SHP77 treated with DMSO at 0.1 percent for 48 hours (cell line): ENCODE data around the gene SLC25A43.
"Not testable (repeated sequence)": the region's sequence is repeated elsewhere in the genome, so short reads cannot be mapped to it uniquely, and the experiment has no call there.

Experiments used
- DNase-seq: peaks from one replicate; lab custom pipeline; 2025; lab: John Stamatoyannopoulos, UW

Gene SLC25A43

DNA sequence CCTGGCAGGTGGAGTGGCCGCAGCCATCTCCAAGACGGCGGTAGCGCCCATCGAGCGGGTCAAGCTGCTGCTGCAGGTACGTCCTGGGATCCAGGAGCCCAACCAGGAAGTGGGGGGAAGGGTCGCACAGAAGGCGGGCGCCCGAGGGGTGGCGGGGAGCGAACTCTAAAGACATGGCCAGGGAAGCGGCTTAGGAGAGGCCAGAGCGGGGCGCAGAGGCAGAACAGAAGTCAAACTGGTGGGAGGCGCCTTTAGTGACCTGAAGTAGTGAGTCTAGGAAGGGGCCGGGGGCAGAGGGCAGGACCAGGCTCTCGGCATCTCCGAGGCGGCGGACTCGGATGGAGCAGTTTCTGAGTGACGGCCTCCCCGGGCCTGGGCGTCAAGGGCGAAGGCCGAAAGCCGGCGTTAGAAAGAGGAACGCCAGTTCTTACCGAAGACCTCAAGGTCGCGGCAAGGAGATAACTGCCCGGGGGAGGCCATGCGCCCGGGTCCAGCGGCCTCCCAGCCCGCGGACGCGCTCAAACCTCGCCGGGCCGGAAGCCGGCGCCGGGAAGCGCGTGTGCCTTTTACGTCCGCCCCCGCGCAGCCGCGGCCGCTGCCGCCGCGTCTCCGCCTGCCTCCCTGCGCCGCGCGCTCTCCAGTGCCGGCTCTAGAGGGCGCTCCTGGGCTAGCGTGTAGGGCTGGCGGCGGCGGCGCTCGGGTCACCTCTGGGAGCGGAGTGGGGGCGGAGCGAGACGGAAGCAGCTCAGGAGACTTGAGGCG is 69.6 kb downstream of the SLC25A43 start:
- no peak for DNase-seq

DNA sequence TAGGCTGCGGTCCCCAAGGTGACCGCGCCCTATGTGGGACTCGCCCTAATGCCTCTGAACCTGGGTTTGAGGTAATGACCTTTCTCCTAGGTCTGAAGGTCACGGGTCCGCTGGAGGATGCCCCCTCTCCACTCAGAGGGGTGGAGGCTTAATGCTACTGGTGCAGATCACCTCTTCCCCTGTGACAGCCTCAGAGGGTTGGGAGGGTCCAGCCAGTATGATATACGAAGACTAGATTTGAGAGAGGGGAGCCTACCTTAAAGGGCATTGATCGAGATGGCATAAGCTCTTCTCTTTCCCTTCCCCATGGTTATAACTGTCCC is 70.1 kb downstream of the SLC25A43 start:
- DNase-seq = no peak

DNA sequence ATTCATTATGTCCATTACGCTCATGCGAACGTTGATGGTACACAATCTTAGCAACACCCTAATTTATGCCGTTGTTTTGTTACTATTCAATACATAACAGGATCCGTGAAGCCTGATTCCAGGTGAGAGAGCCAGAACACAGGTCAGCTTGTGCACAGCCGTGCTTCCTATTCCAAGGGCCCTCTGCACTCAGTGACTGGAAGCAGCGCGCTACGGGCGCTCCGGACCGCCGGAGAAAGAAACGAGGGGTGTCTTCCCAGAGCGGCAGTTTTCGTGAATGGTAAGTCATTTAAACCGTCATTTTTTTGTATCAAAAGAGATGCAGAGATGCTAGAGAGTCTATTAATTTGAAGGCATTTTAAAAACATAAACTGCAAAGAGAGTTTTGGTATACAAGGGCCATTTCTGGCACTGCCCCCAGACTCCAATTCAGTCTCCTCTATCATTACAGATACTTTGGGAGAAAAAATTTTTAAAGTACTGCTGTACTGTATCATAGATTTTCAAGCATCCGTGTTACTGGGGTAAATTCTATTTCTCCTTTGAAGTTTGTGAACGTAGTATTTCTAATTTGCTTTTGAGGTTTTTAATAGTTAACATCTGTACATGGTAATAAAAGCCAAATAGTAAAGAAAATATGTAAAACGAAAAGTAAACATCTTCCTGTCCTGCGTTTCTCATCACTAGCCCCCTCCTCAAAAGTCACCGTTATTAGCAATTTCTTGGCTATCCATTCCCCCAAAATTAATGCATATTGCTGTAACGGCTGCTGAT is 75.7 kb downstream of the SLC25A43 start:
- DNase-seq = no peak

DNA sequence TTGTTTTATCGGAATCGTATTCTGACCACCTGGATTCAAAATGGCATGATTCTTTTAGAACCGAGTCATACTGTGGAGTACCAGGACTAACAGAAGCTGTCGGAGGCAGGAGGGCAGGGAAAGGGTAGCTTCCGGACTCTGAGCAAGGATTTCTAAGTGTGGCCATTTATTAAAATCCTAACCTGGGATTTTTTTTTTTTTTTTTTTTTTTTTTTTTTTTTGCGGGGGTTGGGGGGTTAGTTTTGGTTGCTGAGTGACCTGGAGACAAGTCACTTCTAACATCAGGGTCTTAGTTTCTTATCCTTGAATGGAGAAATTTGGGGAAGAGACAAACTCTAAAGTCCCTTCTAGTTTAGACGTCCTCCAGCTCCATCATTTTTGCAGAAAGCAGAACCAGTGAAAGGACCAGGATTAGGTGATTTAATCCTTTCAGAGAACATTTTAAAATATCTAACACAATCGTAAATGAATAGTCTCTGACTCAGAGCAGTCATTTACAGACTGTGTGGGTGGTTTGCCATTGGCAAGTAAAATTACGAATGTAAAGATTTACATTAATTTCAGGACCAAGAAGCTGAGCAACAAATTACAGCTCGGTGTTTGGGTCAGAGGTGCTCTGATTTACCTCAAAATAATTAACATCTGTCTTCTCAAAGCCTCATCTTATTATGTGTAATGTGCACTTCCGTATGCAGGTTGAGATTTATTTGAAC is 76.4 kb downstream of the SLC25A43 start:
- no peak for DNase-seq

DNA sequence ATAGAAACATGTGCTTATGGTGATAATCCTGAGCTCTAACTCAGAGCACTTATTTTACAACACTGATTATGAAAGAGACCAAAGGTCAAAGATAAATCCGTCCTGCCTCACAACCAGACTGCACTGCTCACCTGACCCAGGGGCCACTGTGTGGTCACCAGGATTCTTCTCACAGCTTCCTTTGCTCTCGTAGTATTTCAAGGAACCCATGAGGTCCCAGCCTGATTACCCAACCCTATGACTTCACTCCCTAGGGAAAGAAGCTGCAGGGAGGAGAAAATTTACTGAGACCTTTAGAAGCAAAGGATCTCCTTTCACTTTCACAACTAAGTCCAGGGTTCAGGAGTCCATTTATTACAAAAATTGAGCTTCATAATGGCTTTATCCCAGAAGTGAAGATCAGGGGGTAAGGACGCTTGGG is 78.7 kb downstream of the SLC25A43 start:
- no peak for DNase-seq

DNA sequence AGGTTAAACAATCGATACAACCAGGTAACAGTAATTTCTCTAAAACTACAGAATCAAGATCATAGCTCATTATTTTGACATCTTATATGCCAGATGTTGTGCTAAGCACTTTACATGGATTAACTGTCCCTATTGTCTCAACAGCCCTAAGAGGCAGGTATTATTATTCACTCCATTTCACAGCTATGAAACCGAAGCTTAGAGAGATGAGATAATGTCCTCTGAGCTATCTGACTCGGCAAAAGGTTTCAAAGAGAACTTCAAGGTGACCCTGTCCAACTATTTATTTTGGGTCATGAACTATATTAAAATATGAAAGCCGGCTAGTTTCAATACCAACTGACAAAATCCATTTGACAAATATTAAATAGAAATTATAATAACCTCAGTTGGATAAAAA is 79.4 kb downstream of the SLC25A43 start:
- no peak for DNase-seq

DNA sequence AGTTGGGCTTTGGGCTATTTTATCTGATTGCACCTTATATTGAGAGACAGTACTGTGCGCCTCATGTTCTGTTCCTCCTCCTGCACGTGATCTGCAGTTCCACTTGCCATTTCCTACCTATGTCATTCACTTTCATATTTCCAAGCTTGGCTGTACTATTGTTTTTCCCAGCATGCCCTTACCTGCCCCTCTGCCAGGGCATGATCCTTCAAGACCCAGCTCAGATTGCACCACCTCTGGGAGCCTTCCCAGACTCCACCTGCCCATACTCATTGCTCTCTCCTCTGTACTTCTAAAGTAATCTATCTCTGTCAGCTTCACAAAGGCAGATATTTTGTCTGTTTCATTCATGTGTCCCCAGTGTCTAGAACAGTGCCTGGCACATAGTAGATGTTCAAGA is 80.7 kb downstream of the SLC25A43 start:
- DNase-seq = no peak

DNA sequence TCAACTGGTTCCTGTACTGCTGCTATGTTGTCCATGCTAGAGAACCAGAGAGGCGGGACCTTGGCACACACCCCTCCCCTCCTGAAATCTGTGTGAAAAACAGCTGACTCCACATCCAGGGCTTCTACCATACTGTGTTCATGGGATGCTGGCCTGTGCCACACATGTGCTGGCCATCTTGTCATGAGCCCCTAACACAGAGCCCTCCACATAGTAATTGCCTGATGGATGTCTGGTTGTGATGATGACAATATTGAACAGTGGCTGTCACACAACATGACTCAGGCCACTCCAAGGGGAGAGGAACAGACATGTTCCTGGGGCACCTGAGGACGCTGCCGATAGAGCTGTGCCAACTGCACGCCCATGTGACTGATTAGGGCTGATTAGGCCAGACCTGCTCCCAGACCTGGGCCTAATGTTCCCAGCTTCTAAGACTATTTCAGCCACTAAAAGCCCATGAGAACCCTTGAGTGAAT is 82.2 kb downstream of the SLC25A43 start:
- no peak for DNase-seq

DNA sequence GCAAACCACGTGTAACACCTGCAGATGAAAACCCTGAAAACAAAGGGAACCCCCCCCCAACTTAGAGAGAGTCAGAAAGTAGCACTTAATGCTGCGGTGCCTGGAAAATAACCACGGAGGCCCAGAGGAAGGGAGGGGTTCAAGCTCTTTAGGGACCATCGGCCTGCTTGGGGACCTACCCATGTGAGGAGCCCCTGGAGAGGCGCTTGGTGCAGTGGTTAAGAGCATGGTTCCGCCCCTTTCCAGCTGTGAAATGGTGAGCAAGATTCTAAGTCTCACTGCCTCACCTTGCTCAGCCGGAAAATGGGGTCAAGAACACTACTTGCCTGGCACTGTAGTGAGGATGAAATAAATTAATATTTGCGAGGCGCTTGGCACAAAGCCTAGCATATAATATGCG is 82.9 kb downstream of the SLC25A43 start:
- no peak for DNase-seq

DNA sequence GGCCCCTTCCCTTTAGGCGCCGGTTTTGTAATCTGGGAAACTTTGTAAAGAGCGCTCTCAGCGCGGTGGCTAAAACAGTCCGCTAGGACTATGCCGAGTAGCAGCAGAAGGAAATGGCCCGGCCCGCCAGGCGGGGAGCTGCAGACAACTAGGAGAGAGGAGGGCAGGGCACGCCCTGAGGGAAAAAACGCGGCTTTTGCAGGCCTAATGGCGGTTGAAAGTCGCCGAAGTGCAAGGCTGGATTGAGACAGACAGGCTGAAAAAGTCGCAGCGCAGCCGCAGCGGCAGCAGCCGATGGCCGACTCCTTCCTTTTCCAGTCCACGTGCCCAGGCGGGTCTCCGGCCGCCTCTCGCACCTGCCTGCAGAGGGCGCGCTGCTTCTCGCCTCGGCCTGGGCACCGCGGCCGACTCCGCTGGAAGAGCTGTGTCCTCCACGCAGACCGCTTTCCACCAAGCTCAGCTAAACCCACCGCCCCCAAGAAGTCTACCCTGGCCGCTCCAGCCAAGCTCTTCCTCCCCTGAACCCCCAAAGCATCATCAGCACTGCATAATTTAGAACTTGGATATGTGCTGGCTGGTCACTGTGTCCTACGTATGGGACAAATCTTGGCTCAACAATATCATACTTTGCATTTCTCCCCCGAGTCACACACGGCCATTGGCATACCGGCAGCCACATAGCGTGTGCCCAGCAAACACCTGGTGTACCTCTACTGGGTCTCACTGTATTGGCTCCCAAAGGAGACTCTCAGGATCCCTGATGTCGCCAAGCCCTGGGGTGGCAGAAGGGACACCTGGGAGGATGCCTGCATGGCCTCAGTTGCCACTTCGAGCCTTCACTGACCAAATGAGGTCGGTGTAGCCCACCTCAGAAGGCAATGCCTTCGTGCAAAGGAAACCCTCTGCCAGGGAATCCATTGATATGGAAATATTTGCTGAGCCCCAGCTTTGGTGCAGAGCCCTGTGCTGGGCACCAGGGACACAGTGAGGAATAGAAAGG is 83.6 kb downstream of the SLC25A43 start:
- no peak for DNase-seq

DNA sequence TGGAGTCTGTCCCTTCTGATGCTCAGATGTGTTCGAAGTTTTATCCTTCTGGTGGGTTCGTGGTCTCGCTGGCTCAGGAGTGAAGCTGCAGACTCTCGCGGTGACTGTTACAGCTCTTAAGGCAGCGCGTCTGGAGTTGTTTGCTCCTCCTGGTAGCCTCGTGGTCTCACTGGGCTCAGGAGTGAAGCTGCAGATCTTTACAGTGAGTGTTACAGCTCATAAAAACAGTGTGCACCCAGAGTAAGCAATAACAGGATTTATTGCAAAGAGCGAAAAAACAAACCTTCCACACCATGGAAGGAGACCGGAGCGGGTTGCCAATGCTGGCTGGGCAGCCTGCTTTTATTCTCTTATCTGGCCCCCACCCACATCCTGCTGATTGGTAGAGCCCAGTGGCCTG is 87.6 kb downstream of the SLC25A43 start:
- DNase-seq = no peak

DNA sequence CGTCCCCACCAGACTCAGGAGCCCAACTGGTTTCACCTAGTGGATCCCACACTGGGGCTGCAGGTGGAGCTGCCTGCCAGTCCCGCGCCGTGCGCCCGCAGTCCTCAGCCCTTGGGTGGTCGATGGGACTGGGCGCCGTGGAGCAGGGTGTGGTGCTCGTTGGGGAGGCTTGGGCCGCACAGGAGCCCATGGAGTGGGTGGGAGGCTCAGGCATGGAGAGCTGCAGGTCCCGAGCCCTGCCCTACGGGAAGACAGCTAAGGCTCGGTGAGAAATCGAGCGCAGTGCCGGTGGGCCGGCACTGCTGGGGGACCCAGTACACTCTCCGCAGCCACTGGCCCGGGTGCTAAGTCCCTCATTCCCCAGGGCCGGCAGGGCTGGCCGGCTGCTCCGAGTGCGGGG is 88.6 kb downstream of the SLC25A43 start:
- DNase-seq = not testable (repeated sequence)

DNA sequence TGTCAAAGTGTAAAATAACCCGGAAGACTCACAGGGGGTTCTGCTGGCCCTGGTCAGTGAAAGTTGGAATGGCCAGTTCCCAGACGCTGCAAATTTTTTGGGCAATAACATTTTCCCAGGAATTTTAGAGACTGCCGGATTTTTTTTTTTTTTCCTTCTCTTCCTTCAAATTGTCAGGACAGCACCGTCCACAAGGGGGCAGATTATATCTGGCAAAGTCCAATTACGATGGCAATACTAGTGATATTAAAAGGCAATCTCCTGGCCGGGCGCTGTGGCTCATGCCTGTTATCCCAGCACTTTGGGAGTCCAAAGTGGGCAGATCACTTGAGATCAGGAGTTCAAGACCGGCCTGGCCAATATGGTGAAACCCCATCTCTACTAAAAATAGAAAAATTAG is 89.6 kb downstream of the SLC25A43 start:
- no peak for DNase-seq

DNA sequence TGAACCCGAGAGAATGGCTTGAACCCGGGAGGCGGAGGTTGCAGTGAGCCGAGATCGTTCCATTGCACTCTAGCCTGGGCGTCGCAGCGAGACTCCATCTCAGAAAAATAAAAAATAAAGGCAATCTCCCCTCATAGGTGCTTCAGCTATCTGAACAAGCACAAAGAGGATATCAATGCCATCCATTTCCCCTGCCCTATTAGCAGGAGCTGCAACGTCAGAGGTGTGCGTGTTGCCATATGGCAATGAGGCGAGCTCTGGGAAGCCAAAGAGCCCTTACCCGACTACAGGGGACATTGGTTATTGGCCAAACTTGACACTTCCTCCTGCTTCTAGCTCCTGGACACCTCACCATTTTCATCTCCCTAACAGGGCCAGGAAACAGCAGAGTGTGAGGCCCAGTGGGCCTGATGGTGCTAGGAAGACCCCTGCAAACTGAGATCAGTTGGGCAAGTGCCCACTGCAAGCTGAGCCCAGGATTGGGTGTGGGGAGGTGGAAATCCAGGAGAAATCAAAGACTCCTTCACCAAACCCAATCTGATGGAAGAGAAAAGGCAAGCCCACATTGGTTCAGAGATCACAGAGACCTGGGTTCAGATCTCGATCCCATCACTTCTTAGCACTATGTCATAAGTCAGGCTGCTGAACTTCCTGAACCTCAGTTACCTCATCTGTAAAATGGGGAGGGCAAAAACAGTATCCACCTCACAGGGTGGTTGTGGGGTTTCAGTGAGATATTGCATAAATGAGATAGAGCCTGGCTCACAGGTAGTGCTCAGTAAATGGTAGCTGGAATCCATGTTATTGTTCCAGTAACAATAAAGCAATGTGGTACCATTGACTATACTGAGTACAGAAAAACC is 90.3 kb downstream of the SLC25A43 start:
- DNase-seq = no peak

DNA sequence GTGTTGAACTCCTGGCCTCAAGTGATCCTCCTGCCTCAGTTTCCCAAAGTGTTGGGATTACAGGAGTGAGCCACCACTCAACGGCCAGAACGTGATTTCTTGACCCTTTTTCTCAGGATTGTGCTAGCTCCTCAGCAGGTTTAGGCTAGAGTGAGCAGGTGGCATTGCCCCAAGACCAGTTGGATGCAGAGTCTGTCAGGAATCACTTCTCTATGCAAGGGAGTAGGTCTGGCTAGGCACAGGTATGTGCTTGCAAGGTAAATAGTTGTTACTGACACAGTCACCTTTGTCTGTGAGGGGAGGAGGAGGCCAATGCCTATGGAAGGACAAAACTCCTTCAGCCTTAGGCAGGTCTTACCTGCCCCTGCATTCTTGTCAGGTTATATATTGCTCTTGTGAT is 93.3 kb downstream of the SLC25A43 start:
- no peak for DNase-seq

DNA sequence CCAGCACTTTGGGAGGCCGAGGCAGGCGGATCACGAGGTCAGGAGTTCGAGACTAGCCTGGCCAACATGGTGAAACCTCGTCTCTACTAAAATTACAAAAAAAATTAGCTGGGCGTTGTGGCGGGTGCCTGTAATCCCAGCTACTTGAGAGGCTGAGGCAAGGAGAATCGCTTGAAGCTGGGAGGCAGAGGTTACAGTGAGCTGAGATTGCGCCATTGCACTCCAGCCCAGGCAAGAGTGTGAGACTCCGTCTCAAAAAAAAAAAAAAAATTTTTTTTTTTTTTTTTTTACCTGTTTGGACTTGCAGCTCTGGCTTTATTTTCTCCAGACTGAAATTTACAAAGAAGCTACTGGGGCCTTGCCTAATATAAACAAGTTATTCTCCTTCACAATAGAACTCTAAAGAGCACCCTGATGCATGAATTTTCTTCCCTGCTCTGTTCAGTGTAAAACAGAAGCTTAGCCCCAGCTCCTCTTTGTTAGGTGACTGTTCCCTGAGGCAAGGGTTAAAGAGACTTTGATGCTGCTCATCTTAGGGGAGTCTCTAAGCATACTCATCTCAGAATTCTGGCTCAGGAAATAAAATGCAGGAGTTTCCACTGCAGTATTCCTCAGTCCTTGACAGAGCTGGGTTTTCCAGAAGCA is 94.8 kb downstream of the SLC25A43 start:
- DNase-seq = not testable (repeated sequence)

DNA sequence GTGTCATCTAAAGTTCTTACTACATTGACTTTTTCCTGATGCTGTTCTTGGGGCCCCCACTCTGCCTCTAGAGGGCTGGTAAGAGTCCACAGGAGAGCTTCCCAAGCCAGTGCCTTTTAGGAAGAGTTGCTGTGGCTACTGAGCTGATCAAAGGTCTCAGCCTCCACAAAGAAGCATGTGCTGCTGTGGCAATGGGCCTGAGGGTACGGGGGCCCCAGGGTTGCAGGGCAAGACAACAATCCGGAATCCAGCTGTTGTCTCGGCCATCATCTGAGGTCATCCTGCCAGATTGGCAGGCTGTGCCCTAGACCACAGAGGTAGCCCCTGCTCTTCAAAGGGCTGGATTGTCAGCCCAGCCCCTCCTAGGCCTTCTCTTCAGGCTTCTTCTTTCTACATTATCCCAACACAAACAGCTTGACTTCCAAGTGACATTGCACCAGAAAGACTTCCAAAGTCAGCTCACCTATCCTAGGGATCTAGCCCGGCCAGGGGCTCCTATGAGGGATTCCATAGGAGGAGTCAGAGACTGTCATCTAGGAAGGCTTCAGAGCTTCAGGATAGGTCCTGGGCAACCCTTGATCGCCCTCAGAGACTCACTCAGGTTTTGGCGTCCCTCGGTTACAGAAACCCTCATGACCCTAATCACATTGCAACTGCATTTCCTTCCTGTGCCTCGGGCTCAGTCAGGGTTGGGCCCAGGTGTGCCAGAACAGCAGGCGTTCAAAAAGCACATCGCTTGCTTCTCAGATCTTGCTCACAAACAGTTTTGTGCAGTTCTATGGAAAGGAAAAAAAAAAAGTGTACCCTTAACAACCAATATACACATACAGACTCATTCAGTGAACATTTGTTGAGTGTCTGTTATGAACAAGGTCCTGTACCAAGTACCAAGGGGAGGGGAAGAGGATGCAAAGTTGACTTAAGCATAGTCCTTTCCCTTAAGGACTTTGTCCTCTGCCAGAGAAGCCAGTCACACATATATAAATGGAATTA is 96.9 kb downstream of the SLC25A43 start:
- DNase-seq = no peak

DNA sequence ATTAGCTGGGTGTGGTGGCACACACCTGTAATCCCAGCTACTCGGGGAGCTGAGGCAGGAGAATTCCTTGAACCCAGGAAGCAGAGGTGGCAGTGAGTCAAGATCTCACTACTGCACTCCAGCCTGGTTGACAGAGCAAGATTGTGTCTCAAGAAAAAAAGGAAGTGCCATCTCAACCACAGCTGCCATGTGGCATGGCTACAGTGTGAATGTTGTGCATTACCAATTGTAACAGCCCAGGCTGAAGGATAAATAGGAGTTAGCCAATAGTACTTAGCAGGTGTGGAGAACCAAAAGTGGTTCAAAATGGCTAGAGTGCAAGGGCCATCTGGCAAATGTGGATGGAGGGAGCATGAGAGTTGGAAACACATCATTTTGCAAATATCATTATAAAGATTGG is 98.0 kb downstream of the SLC25A43 start:
- no peak for DNase-seq
